Measurements from ENCODE around the gene MYL6B. TPM values are rescaled to one million over a fixed set of nuclear protein-coding genes. Genes with fewer than 3 reads are reported as not detected.
"Not testable (repeated sequence)": the region's sequence is repeated elsewhere in the genome, so short reads cannot be mapped to it uniquely, and the experiment has no call there.

Gene MYL6B
- total and polyA plus RNA-seq, 8 donors: 32.6 to 193 (median 161) TPM

- no peak for DNase-seq
- no peaks in the 10 kb centered on the region for H3K9me3 ChIP-seq
- peaks cover 0 to 58% of the 10 kb centered on the region in 2 donors for H3K36me3 ChIP-seq
- intact Hi-C loops (cut with DNase I): no loop called here
- no peak for ATAC-seq
- peaks cover 5 to 18% of the 10 kb centered on the region in 2 donors for H3K4me1 ChIP-seq
- no peak overlapping the region for H3K27ac ChIP-seq
- no peaks in the 10 kb centered on the region for H3K27me3 ChIP-seq
- no peak overlapping the region for H3K4me3 ChIP-seq
- TF ChIP-seq CTCF (IDR thresholded peaks at IDR 0.05): no peak
These were observed 38.3 kb upstream of the MYL6B start for GRCh38 chr12:56114084-56114483.

GRCh38 chr12:56115329-56115728 is 37.1 kb upstream of the MYL6B start:
- H3K4me1 ChIP-seq: peaks cover 15 to 30% of the 10 kb centered on the region in 2 donors
- no peaks in the 10 kb centered on the region for H3K27me3 ChIP-seq
- peak overlapping the region; percentile 95 for H3K27ac ChIP-seq
- intact Hi-C loops (cut with DNase I): no loop called here
- no peaks in the 10 kb centered on the region for H3K9me3 ChIP-seq
- peak in 2 of 4 donors; percentile 4 to 36 for DNase-seq
- no peak for ATAC-seq
- H3K4me3 ChIP-seq: peak overlapping the region; percentile 56 to 66
- H3K36me3 ChIP-seq: peaks cover 0 to 47% of the 10 kb centered on the region in 2 donors
- no peak for TF ChIP-seq CTCF (IDR thresholded peaks at IDR 0.05)

- TF ChIP-seq CTCF (IDR thresholded peaks at IDR 0.05): no peak
- ATAC-seq (peak; percentile 72), DNase-seq (peak; percentile 93 to 99 (median 96))
- intact Hi-C loops (cut with DNase I): no loop called here
- no peaks in the 10 kb centered on the region for H3K27me3 ChIP-seq
- H3K9me3 ChIP-seq: no peaks in the 10 kb centered on the region
- H3K4me1 ChIP-seq: peaks cover 15 to 32% of the 10 kb centered on the region in 2 donors
- H3K4me3 ChIP-seq: peak within 1 kb of the TSS; percentile 56 to 66
- H3K27ac ChIP-seq: peak within 1 kb of the TSS; percentile 95
- peaks cover 0 to 47% of the 10 kb centered on the region in 2 donors for H3K36me3 ChIP-seq
These were observed 35.9 kb upstream of the MYL6B start, which contains the start of gene RPL41 for GRCh38 chr12:56116267-56117081. RPL41 (plus strand) TSS chr12:56116633.

GRCh38 chr12:56117082-56117706 is 35.2 kb upstream of the MYL6B start:
- Histone ChIP-seq H3K4me3 (peak overlapping the region; percentile 56 to 66), H3K36me3 (peaks cover 0 to 47% of the 10 kb centered on the region in 2 donors), H3K27ac (peak overlapping the region; percentile 95), H3K4me1 (peaks cover 15 to 33% of the 10 kb centered on the region in 2 donors)
- H3K27me3 ChIP-seq; ATAC-seq; intact Hi-C loops (cut with DNase I); DNase-seq; H3K9me3 ChIP-seq: not testable (repeated sequence)

GRCh38 chr12:56117778-56118687 is 34.4 kb upstream of the MYL6B start, which contains the start of gene ZC3H10:
ZC3H10 (plus strand) TSS chr12:56118266; CDS start chr12:56120563, 2,297 bp downstream.
- peak; percentile 84 for ATAC-seq

More at GRCh38 chr12:56117778-56118687, 34.4 kb upstream of the MYL6B start, which contains the start of gene ZC3H10:
- intact Hi-C loops (cut with DNase I): no loop called here
- peak within 1 kb of the TSS; percentile 95 for H3K27ac ChIP-seq
- H3K4me1 ChIP-seq: peaks cover 15 to 38% of the 10 kb centered on the region in 2 donors
- H3K36me3 ChIP-seq: peaks cover 0 to 40% of the 10 kb centered on the region in 2 donors
- DNase-seq: peak; percentile 98 to 100 (median 98)
- peak within 1 kb of the TSS; percentile 56 to 66 for H3K4me3 ChIP-seq
- peak in 1 of 2 donors; percentile 45 for TF ChIP-seq CTCF (IDR thresholded peaks at IDR 0.05)
- no peaks in the 10 kb centered on the region for H3K9me3 ChIP-seq
- no peaks in the 10 kb centered on the region for H3K27me3 ChIP-seq

All from left lung (tissue), 10 donors.